Measurements from ENCODE around the gene LIPG.

DNA sequence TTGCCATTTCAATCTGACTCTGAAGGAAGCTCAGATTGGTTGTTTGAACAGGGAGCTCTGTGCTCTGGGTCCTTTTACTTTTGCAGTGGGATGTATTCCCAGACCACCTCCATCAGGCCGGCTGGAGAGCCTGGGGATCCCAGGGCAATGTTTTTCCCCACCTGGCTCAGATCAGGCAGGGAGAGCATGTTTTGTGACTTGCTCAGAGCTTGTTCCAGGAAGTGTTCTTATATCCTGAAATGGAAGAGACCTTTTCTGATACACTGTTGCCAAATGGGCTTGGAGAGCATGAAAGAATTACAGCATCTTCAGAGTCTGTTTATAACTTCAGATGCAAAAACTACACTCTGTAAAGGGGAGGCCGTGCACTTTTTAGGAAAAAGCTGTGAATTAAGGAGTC lies 56.0 kb downstream of the LIPG start:
- TF ChIP-seq, protein P1, sequence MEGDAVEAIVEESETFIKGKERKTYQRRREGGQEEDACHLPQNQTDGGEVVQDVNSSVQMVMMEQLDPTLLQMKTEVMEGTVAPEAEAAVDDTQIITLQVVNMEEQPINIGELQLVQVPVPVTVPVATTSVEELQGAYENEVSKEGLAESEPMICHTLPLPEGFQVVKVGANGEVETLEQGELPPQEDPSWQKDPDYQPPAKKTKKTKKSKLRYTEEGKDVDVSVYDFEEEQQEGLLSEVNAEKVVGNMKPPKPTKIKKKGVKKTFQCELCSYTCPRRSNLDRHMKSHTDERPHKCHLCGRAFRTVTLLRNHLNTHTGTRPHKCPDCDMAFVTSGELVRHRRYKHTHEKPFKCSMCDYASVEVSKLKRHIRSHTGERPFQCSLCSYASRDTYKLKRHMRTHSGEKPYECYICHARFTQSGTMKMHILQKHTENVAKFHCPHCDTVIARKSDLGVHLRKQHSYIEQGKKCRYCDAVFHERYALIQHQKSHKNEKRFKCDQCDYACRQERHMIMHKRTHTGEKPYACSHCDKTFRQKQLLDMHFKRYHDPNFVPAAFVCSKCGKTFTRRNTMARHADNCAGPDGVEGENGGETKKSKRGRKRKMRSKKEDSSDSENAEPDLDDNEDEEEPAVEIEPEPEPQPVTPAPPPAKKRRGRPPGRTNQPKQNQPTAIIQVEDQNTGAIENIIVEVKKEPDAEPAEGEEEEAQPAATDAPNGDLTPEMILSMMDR (IDR thresholded peaks at IDR 0.05; ENCODE audit: poor library complexity, severe bottlenecking) = no peak
- TF ChIP-seq RAD21 (conservative IDR thresholded peaks at IDR 0.05) (no peak), EP300 (conservative IDR thresholded peaks at IDR 0.05; ENCODE audit: poor library complexity, severe bottlenecking) (no peak), TAF1 (IDR thresholded peaks at IDR 0.05; ENCODE audit: low read depth) (no peak), POLR2AphosphoS5 (IDR thresholded peaks at IDR 0.05) (no peak), EZH2 (IDR thresholded peaks at IDR 0.05; ENCODE audit: borderline replicate concordance, insufficient read depth, low read length, poor library complexity, severe bottlenecking) (no peak), MXI1 (conservative IDR thresholded peaks at IDR 0.05; ENCODE audit: poor library complexity, severe bottlenecking) (no peak), SMC3 (conservative IDR thresholded peaks at IDR 0.05; ENCODE audit: poor library complexity) (no peak)
- TF ChIP-seq, protein P2, sequence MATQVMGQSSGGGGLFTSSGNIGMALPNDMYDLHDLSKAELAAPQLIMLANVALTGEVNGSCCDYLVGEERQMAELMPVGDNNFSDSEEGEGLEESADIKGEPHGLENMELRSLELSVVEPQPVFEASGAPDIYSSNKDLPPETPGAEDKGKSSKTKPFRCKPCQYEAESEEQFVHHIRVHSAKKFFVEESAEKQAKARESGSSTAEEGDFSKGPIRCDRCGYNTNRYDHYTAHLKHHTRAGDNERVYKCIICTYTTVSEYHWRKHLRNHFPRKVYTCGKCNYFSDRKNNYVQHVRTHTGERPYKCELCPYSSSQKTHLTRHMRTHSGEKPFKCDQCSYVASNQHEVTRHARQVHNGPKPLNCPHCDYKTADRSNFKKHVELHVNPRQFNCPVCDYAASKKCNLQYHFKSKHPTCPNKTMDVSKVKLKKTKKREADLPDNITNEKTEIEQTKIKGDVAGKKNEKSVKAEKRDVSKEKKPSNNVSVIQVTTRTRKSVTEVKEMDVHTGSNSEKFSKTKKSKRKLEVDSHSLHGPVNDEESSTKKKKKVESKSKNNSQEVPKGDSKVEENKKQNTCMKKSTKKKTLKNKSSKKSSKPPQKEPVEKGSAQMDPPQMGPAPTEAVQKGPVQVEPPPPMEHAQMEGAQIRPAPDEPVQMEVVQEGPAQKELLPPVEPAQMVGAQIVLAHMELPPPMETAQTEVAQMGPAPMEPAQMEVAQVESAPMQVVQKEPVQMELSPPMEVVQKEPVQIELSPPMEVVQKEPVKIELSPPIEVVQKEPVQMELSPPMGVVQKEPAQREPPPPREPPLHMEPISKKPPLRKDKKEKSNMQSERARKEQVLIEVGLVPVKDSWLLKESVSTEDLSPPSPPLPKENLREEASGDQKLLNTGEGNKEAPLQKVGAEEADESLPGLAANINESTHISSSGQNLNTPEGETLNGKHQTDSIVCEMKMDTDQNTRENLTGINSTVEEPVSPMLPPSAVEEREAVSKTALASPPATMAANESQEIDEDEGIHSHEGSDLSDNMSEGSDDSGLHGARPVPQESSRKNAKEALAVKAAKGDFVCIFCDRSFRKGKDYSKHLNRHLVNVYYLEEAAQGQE (IDR thresholded peaks at IDR 0.05; ENCODE audit: borderline replicate concordance) = no peak
